ENCODE results near the gene MAFG.

- TF ChIP-seq CTCF (IDR thresholded peaks at IDR 0.05; ENCODE audit: insufficient read depth, low read length, poor library complexity, severe bottlenecking) (no peak), EZH2phosphoT487 (conservative IDR thresholded peaks at IDR 0.05; ENCODE audit: low read length) (no peak)
Measured at GRCh38 chr17:81960130-81960958, 32.8 kb upstream of the MAFG start.

Data from SU-DHL-6 (cell line).